ENCODE data around the gene PARP3.

DNA sequence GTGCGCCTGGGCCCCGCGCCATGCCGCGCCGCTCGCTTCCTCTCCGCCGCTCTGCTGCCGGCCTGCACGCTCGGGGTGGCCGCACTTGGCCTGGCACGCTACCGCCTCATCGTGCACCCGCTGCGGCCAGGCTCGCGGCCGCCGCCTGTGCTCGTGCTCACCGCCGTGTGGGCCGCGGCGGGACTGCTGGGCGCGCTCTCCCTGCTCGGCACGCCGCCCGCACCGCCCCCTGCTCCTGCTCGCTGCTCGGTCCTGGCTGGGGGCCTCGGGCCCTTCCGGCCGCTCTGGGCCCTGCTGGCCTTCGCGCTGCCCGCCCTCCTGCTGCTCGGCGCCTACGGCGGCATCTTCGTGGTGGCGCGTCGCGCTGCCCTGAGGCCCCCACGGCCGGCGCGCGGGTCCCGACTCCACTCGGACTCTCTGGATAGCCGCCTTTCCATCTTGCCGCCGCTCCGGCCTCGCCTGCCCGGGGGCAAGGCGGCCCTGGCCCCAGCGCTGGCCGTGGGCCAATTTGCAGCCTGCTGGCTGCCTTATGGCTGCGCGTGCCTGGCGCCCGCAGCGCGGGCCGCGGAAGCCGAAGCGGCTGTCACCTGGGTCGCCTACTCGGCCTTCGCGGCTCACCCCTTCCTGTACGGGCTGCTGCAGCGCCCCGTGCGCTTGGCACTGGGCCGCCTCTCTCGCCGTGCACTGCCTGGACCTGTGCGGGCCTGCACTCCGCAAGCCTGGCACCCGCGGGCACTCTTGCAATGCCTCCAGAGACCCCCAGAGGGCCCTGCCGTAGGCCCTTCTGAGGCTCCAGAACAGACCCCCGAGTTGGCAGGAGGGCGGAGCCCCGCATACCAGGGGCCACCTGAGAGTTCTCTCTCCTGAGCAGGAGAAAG is 14.0 kb downstream of the PARP3 start:
- TF ChIP-seq, protein P1, sequence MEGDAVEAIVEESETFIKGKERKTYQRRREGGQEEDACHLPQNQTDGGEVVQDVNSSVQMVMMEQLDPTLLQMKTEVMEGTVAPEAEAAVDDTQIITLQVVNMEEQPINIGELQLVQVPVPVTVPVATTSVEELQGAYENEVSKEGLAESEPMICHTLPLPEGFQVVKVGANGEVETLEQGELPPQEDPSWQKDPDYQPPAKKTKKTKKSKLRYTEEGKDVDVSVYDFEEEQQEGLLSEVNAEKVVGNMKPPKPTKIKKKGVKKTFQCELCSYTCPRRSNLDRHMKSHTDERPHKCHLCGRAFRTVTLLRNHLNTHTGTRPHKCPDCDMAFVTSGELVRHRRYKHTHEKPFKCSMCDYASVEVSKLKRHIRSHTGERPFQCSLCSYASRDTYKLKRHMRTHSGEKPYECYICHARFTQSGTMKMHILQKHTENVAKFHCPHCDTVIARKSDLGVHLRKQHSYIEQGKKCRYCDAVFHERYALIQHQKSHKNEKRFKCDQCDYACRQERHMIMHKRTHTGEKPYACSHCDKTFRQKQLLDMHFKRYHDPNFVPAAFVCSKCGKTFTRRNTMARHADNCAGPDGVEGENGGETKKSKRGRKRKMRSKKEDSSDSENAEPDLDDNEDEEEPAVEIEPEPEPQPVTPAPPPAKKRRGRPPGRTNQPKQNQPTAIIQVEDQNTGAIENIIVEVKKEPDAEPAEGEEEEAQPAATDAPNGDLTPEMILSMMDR (IDR thresholded peaks at IDR 0.05), result peak in 3 of 4 experiments; percentile 49 to 66 (median 65)
- TF ChIP-seq EP300 (IDR thresholded peaks at IDR 0.05) (no peak), POLR2A (IDR thresholded peaks at IDR 0.05) (no peak)

Data from gastroesophageal sphincter (tissue), 3 donors.